AG04450 (cell line): ENCODE results near the gene NHERF2. TPM values are rescaled to one million over a fixed set of nuclear protein-coding genes. Genes with fewer than 3 reads are reported as not detected.

Source experiments
- CTCF ChIA-PET: fragments of 300-600, 350-600 bp; formaldehyde crosslinking; extraction: SDS; loops from one replicate; lab custom pipeline; 2022; ENCODE audit warnings: antibody characterized with exemption, inconsistent platforms; lab: Charles Lee
- POLR2A ChIA-PET: fragments of 350-600 bp; formaldehyde crosslinking; extraction: SDS; loops from one replicate; lab custom pipeline; 2021; ENCODE audit warnings: antibody characterized with exemption, inconsistent platforms; lab: Yijun Ruan, JAX
- DNase-seq: peaks from one replicate; pipeline ENCODE4 v3.0.0-alpha.2; 2011; ENCODE audit warnings: low read depth, low spot score
- H3K27ac ChIP-seq: one replicate; pipeline ENCODE4 v1.5.1; 2012; ENCODE audit warnings: low read depth, low read length, control low read depth
- H3K27me3 ChIP-seq: one replicate; pipeline ENCODE4 v1.6.0; 2012; ENCODE audit warnings: low read length; ENCODE audit not compliant: control insufficient read depth, insufficient read depth
- H3K4me3 ChIP-seq: 2 replicates; pipeline ENCODE4 v1.5.1; 2011; ENCODE audit warnings: mild to moderate bottlenecking, low read depth, low read length, control low read depth
- H3K9me3 ChIP-seq: 2 replicates; pipeline ENCODE4 v1.5.1; 2012; ENCODE audit warnings: low read length; ENCODE audit not compliant: control insufficient read depth, insufficient read depth
- polyA plus RNA-seq: library from polyadenylated mRNA; depleted of rRNA; stranded (reverse); fragments of >200 nt; gene quantifications from 2 replicates; pipeline ENCODE4 v1.2.3, GENCODE V29; 2011
- TF ChIP-seq, protein P1 (sequence below): IDR thresholded peaks from 2 replicates; pipeline ENCODE4 v1.5.1; 2011; ENCODE audit warnings: low read depth, low read length, control low read depth, inconsistent platforms

NHERF2 gene
- polyA plus RNA-seq, 1 experiment: 16.7 TPM

- ChIA-PET CTCF (interaction anchor here (1.5 kb wide), 1 partner anchor 13 kb away, joined by 6 read pairs; no protein-coding TSS in a partner anchor), POLR2A (interaction anchor here (0.6 to 1.8 kb wide), 4 partner anchors 12 to 433 kb away, joined by 3 to 9 read pairs (median 6); partner anchors contain the start of genes NTHL1, TRAF7 and TSC2)
- H3K4me3 ChIP-seq: peak overlapping the region; percentile 20; the same call in 1 of the 2 replicates
Measured at GRCh38 chr16:2035431-2036199, 8.9 kb downstream of the NHERF2 start.

GRCh38 chr16:2036200-2036966 lies 9.7 kb downstream of the NHERF2 start:
- H3K27me3 ChIP-seq: no peaks in the 10 kb centered on the region
- TF ChIP-seq, protein P1, sequence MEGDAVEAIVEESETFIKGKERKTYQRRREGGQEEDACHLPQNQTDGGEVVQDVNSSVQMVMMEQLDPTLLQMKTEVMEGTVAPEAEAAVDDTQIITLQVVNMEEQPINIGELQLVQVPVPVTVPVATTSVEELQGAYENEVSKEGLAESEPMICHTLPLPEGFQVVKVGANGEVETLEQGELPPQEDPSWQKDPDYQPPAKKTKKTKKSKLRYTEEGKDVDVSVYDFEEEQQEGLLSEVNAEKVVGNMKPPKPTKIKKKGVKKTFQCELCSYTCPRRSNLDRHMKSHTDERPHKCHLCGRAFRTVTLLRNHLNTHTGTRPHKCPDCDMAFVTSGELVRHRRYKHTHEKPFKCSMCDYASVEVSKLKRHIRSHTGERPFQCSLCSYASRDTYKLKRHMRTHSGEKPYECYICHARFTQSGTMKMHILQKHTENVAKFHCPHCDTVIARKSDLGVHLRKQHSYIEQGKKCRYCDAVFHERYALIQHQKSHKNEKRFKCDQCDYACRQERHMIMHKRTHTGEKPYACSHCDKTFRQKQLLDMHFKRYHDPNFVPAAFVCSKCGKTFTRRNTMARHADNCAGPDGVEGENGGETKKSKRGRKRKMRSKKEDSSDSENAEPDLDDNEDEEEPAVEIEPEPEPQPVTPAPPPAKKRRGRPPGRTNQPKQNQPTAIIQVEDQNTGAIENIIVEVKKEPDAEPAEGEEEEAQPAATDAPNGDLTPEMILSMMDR: no peak
- DNase-seq: no peak
- H3K4me3 ChIP-seq: peak overlapping the region; percentile 20; the same call in 1 of the 2 replicates
- POLR2A ChIA-PET: interaction anchor here (0.6 to 1.8 kb wide), 5 partner anchors 11 to 432 kb away, joined by 3 to 9 read pairs (median 4); partner anchors contain the start of genes NTHL1, TRAF7 and TSC2
- H3K27ac ChIP-seq: peak overlapping the region; percentile 95
- CTCF ChIA-PET: interaction anchor here (1.5 kb wide), 1 partner anchor 14 kb away, joined by 6 read pairs; no protein-coding TSS in a partner anchor
- no peaks in the 10 kb centered on the region; the same call in 1 of the 2 replicates for H3K9me3 ChIP-seq

More at GRCh38 chr16:2035431-2036199, 8.9 kb downstream of the NHERF2 start:
- peak overlapping the region; percentile 95 for H3K27ac ChIP-seq
- H3K27me3 ChIP-seq: no peaks in the 10 kb centered on the region
- DNase-seq: peak; percentile 43
- no peaks in the 10 kb centered on the region; the same call in 1 of the 2 replicates for H3K9me3 ChIP-seq
- TF ChIP-seq, protein P1: no peak

DNA sequence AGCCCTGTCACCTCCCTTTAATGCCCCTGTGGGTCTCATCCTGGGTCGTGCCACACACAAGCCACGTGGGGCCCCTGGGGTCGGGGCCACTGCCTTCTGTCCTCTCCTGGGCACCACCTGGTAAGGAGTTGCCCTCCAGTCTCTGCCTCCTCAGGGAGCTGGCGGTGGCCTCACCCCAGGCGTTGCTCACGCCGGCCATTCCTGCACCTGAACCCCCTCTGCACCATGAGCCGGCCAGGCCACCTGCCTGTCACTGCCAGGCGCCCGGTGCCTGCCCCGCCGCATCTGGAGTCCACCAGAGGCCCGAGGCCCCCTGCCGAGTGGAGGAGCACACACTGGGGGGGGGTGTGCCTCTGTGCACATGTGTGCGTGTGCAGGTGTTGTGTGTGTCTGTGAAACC lies 10.4 kb downstream of the NHERF2 start:
- POLR2A ChIA-PET: interaction anchor here (1.1 kb wide), 1 partner anchor 118 kb away, joined by 3 read pairs; the partner anchor contains the start of gene TRAF7

DNA sequence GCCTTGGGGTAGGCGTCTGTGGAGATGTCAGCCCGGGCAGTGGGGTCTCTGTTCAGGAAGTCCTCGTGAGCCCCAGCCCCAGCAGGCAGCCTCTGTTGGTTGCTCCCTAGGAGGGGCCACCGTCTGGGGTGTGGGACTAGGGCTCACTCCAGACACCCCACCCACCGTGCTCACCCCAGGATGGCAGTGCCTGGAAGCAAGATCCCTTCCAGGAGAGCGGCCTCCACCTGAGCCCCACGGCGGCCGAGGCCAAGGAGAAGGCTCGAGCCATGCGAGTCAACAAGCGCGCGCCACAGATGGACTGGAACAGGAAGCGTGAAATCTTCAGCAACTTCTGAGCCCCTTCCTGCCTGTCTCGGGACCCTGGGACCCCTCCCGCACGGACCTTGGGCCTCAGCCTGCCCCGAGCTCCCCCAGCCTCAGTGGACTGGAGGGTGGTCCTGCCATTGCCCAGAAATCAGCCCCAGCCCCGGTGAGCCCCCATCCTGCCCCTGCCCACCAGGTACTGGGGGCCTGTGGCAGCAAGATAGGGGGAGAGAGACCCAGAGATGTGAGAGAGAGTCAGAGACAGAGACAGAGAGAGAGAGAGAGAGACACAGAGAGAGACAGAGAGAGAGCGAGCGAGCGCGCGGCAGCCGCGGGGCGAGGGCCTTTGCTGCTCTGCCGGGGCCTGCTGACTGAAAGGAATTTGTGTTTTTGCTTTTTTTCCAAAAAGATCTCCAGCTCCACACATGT lies 11.1 kb downstream of the NHERF2 start:
- ChIA-PET CTCF (interaction anchor here (1.0 kb wide), 1 partner anchor 15 kb away, joined by 4 read pairs; no protein-coding TSS in a partner anchor), POLR2A (interaction anchor here (1.1 kb wide), 1 partner anchor 118 kb away, joined by 3 read pairs; the partner anchor contains the start of gene TRAF7)
- Histone ChIP-seq H3K27me3 (no peaks in the 10 kb centered on the region), H3K9me3 (no peaks in the 10 kb centered on the region; the same call in 1 of the 2 replicates), H3K27ac (no peak overlapping the region), H3K4me3 (no peak overlapping the region)
- TF ChIP-seq, protein P1: no peak
- DNase-seq: no peak

More for the DNA sequence above, 10.4 kb downstream of the NHERF2 start:
- no peaks in the 10 kb centered on the region for H3K27me3 ChIP-seq
- no peaks in the 10 kb centered on the region; the same call in 1 of the 2 replicates for H3K9me3 ChIP-seq
- DNase-seq: no peak
- CTCF ChIA-PET: no interaction called here
- no peak overlapping the region for H3K27ac ChIP-seq
- H3K4me3 ChIP-seq: no peak overlapping the region
- TF ChIP-seq, protein P1: no peak
